ENCODE measurements around the gene APOOL.

GRCh38 chrX:85020216-85020615, 16.5 kb downstream of the APOOL start:
- no peak for TF ChIP-seq CTCF (IDR thresholded peaks at IDR 0.05; ENCODE audit: low read depth, low read length)
- TF ChIP-seq EZH2phosphoT487 (IDR thresholded peaks at IDR 0.05; ENCODE audit: low read depth) = no peak
